IMR-90 (cell line): Measurements from ENCODE around the gene BAZ2B. TPM values are rescaled to one million over a fixed set of nuclear protein-coding genes. Genes with fewer than 3 reads are reported as not detected.

Experiments used
- ATAC-seq: fragments of 200-7000 bp; cut with Tn5 transposase; 2 replicates; pipeline ENCODE4 v1.9.1; 2020; ENCODE audit warnings: low read depth, mild to moderate bottlenecking, moderate library complexity
- BruUV-seq: library from RNA; stranded (reverse); fragments of 400-500 nt; replicated peaks from 2 replicates; lab custom pipeline; 2021; lab: Mats Ljungman, UMichigan
- CTCF ChIA-PET: fragments of 300-600 bp; formaldehyde crosslinking; extraction: SDS; loops from one replicate; lab custom pipeline; 2021; ENCODE audit warnings: antibody characterized with exemption; lab: Yijun Ruan, JAX
- POLR2A ChIA-PET: fragments of 300-600 bp; sonication (Branson Sonifier 250); formaldehyde crosslinking; loops from one replicate; lab custom pipeline; 2022; ENCODE audit warnings: antibody characterized with exemption; ENCODE audit not compliant: unreplicated experiment; lab: Charles Lee
- DNase-seq: peaks from one replicate; pipeline ENCODE4 v3.0.0; 2013
- H2AFZ ChIP-seq: replicated peaks from 2 replicates; pipeline ENCODE3; 2013; ENCODE audit warnings: low read length, mild to moderate bottlenecking; ENCODE audit not compliant: poor library complexity
- H2AK5ac ChIP-seq: 2 replicates; pipeline ENCODE4 v1.6.1; 2013; ENCODE audit warnings: low read depth, low read length, inconsistent platforms
- H2AK9ac ChIP-seq: replicated peaks from 2 replicates; pipeline ENCODE3; 2013; ENCODE audit warnings: mild to moderate bottlenecking, low read depth, low read length, moderate library complexity; ENCODE audit not compliant: poor library complexity
- H2BK120ac ChIP-seq: 2 replicates; pipeline ENCODE4 v1.6.1; 2013; ENCODE audit warnings: low read depth, low read length, inconsistent platforms
- H2BK15ac ChIP-seq: 3 replicates; pipeline ENCODE4 v1.6.1; 2013; ENCODE audit warnings: low read depth, low read length, inconsistent platforms
- H2BK20ac ChIP-seq: 2 replicates; pipeline ENCODE4 v1.6.1; 2013; ENCODE audit warnings: low read depth, mild to moderate bottlenecking, inconsistent platforms, low read length, moderate library complexity
- H2BK5ac ChIP-seq: 2 replicates; pipeline ENCODE4 v1.6.1; 2013; ENCODE audit warnings: mild to moderate bottlenecking, low read depth, low read length, inconsistent platforms; ENCODE audit not compliant: poor library complexity, severe bottlenecking
- H3K14ac ChIP-seq: replicated peaks from 2 replicates; pipeline ENCODE4 v1.6.1; 2013; ENCODE audit warnings: low read depth, low read length, inconsistent platforms
- H3K18ac ChIP-seq: 2 replicates; pipeline ENCODE4 v1.6.1; 2013; ENCODE audit warnings: low read depth, low read length, control low read depth
- H3K23ac ChIP-seq: 2 replicates; pipeline ENCODE4 v1.6.1; 2013; ENCODE audit warnings: low read depth, low read length, inconsistent platforms
- H3K27ac ChIP-seq: 2 replicates; pipeline ENCODE4 v1.5.1; 2013; ENCODE audit warnings: mild to moderate bottlenecking, control low read depth, low read length; ENCODE audit not compliant: insufficient read depth
- H3K27me3 ChIP-seq: 2 replicates; pipeline ENCODE4 v1.6.1; 2013; ENCODE audit warnings: low read length; ENCODE audit not compliant: control insufficient read depth, insufficient read depth
- H3K36me3 ChIP-seq: 2 replicates; pipeline ENCODE4 v1.6.1; 2013; ENCODE audit warnings: low read length, mixed read lengths; ENCODE audit not compliant: control insufficient read depth, insufficient read depth
- H3K4ac ChIP-seq: 2 replicates; pipeline ENCODE4 v1.6.1; 2013; ENCODE audit warnings: low read depth, low read length, inconsistent platforms
- H3K4me1 ChIP-seq: 2 replicates; pipeline ENCODE4 v1.6.1; 2013; ENCODE audit warnings: low read length, mixed read lengths; ENCODE audit not compliant: control insufficient read depth, insufficient read depth
- H3K4me2 ChIP-seq: 2 replicates; pipeline ENCODE4 v1.6.1; 2013; ENCODE audit warnings: low read depth, mild to moderate bottlenecking, control low read depth, low read length, moderate library complexity
- H3K4me3 ChIP-seq: 2 replicates; pipeline ENCODE4 v1.5.1; 2013; ENCODE audit warnings: low read depth, mild to moderate bottlenecking, control low read depth, low read length, moderate library complexity; ENCODE audit not compliant: insufficient read depth
- H3K56ac ChIP-seq: 2 replicates; pipeline ENCODE4 v1.6.1; 2013; ENCODE audit warnings: low read length, inconsistent platforms; ENCODE audit not compliant: insufficient read depth; ENCODE audit errors: extremely low read depth
- H3K79me1 ChIP-seq, 2 experiments: 2 replicates each; pipeline ENCODE4 v1.6.1; 2013; ENCODE audit warnings: low read length in 2 of 2, inconsistent platforms in 1 of 2, low read depth in 1 of 2
- H3K9ac ChIP-seq: 2 replicates; pipeline ENCODE4 v1.6.1; 2013; ENCODE audit warnings: low read depth, low read length, control low read depth
- H3K9me1 ChIP-seq: 2 replicates; pipeline ENCODE4 v1.6.1; 2013; ENCODE audit warnings: low read length, inconsistent platforms; ENCODE audit not compliant: insufficient read depth
- H3K9me3 ChIP-seq: 2 replicates; pipeline ENCODE4 v1.6.1; 2013; ENCODE audit warnings: low read length; ENCODE audit not compliant: control insufficient read depth, insufficient read depth
- H4K20me1 ChIP-seq: 2 replicates; pipeline ENCODE4 v1.6.1; 2013; ENCODE audit warnings: low read length, inconsistent platforms; ENCODE audit not compliant: insufficient read depth
- H4K5ac ChIP-seq: 2 replicates; pipeline ENCODE4 v1.6.1; 2013; ENCODE audit warnings: mild to moderate bottlenecking, low read depth, low read length, control low read depth
- H4K8ac ChIP-seq, 2 experiments: 2 replicates each; pipeline ENCODE4 v1.6.1; 2013; ENCODE audit warnings: low read depth in 2 of 2, low read length in 2 of 2, control low read depth in 1 of 2, inconsistent platforms in 1 of 2
- H4K91ac ChIP-seq: 2 replicates; pipeline ENCODE4 v1.6.1; 2013; ENCODE audit warnings: low read depth, low read length, inconsistent platforms; ENCODE audit not compliant: insufficient read depth
- BHLHE40 ChIP-seq: fragments of 150-350 bp; IDR thresholded peaks from 2 replicates; pipeline ENCODE4 v1.6.1; 2016; ENCODE audit warnings: mild to moderate bottlenecking, low read depth, low read length
- CEBPB ChIP-seq: IDR thresholded peaks from 2 replicates; pipeline ENCODE4 v1.6.1; 2012; ENCODE audit warnings: low read depth, low read length, improper control_type of control experiment
- CHD1 ChIP-seq: IDR thresholded peaks from 2 replicates; pipeline ENCODE4 v1.6.1; 2012; ENCODE audit warnings: low read depth, low read length, improper control_type of control experiment
- CTCF ChIP-seq: conservative IDR thresholded peaks from 2 replicates; pipeline ENCODE4 v1.5.1; 2012; ENCODE audit warnings: mild to moderate bottlenecking, low read depth, low read length, improper control_type of control experiment
- FOS ChIP-seq: fragments of 150-350 bp; IDR thresholded peaks from 2 replicates; pipeline ENCODE4 v1.6.1; 2016; ENCODE audit warnings: low read depth, low read length
- MAFK ChIP-seq: IDR thresholded peaks from 2 replicates; pipeline ENCODE4 v1.6.1; 2012; ENCODE audit warnings: low read depth, low read length, improper control_type of control experiment
- MAZ ChIP-seq: IDR thresholded peaks from 2 replicates; pipeline ENCODE4 v1.6.1; 2012; ENCODE audit warnings: low read depth, mild to moderate bottlenecking, low read length, improper control_type of control experiment, moderate library complexity, borderline replicate concordance
- MXI1 ChIP-seq: IDR thresholded peaks from 2 replicates; pipeline ENCODE4 v1.6.1; 2012; ENCODE audit warnings: low read depth, mild to moderate bottlenecking, low read length, moderate library complexity, borderline replicate concordance
- NFE2L2 ChIP-seq: fragments of 150-350 bp; IDR thresholded peaks from 2 replicates; pipeline ENCODE4 v1.6.1; 2016; ENCODE audit warnings: low read depth, mild to moderate bottlenecking, low read length
- POLR2A ChIP-seq: IDR thresholded peaks from 2 replicates; pipeline ENCODE4 v1.6.1; 2012; ENCODE audit warnings: mild to moderate bottlenecking, low read depth, low read length
- RAD21 ChIP-seq: IDR thresholded peaks from 2 replicates; pipeline ENCODE4 v1.6.1; 2012; ENCODE audit warnings: low read length, improper control_type of control experiment
- RCOR1 ChIP-seq: IDR thresholded peaks from 2 replicates; pipeline ENCODE4 v1.6.1; 2012; ENCODE audit warnings: mild to moderate bottlenecking, low read length, improper control_type of control experiment; ENCODE audit not compliant: insufficient replicate concordance
- RFX5 ChIP-seq: IDR thresholded peaks from 2 replicates; pipeline ENCODE4 v1.8.0; 2012; ENCODE audit warnings: low read depth, mild to moderate bottlenecking, low read length, moderate library complexity
- SMC3 ChIP-seq: fragments of 150-350 bp; IDR thresholded peaks from 2 replicates; pipeline ENCODE4 v1.6.1; 2016; ENCODE audit warnings: low read depth, mild to moderate bottlenecking, antibody characterized with exemption, low read length, moderate library complexity
- USF2 ChIP-seq: fragments of 150-350 bp; IDR thresholded peaks from 2 replicates; pipeline ENCODE4 v1.6.1; 2017; ENCODE audit warnings: mild to moderate bottlenecking, antibody characterized with exemption, low read length, low read depth
- WGBS, 2 experiments: methylation state at CpG; one replicate each; pipeline versions ENCODE4 v1.1.5 to v1.1.7; 2013; ENCODE audit warnings: missing lambda C conversion rate in 2 of 2; ENCODE audit not compliant: insufficient read length in 1 of 2; ENCODE audit errors: extremely low coverage in 2 of 2; 5-methylcytosine and 5-hydroxymethylcytosine counted together
- dilution Hi-C: fragments of 300-500 bp; cut with HindIII; formaldehyde crosslinking; loops from one replicate; pipeline ENCODE4 v1.14.3; 2018; ENCODE audit warnings: low sequenced_read_pairs; ENCODE audit not compliant: unreplicated experiment
- in situ Hi-C: fragments of 300-500 bp; cut with MboI; formaldehyde crosslinking; loops from 3 replicates; pipeline ENCODE4 v1.14.3; 2019; ENCODE audit warnings: low sequenced_read_pairs, inconsistent platforms, mixed read lengths
- intact Hi-C: fragments of 100-400 bp; cut with micrococcal nuclease; formaldehyde crosslinking; loops from 2 replicates; pipeline ENCODE4 v1.10.0; 2022
- polyA plus RNA-seq, 3 experiments: library from polyadenylated mRNA; depleted of rRNA; stranded (reverse); fragments of >200 nt; gene quantifications; 2 replicates each; pipeline ENCODE4 v1.2.3, GENCODE V29; 2012; ENCODE audit warnings: low replicate concordance in 1 of 3
- total RNA-seq: library from RNA; depleted of rRNA; stranded (reverse); fragments of >200 nt; gene quantifications from 2 replicates; pipeline ENCODE4 v1.2.3, GENCODE V29; 2012
- TF ChIP-seq, protein P1 (sequence below): fragments of 150-350 bp; IDR thresholded peaks from 2 replicates; pipeline ENCODE4 v1.6.1; 2016; ENCODE audit warnings: low read depth, mild to moderate bottlenecking, low read length, moderate library complexity, borderline replicate concordance

Gene BAZ2B
- total and polyA plus RNA-seq, 2 of the 4 experiments (the other 2 are of a cell fraction) = 8.9 to 42.1 TPM

DNA sequence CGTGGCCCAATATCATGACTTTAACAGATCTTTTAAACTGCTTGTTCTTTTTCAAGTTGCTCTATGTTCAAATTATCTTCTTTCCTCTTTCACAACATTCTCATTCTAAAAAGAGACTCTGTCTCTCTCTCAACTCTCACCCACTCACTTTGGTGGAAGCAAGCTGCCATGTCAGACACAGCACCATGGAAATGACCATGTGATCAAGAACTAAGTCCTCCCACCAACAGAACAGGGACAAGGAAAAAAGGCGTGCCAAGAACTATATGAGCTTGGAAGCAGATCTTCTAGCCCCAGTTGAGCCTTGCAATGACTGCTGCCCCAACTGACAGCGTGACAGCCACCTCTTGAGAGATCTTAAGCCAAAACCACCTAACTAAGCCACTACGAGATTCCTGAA is 23.9 kb downstream of the BAZ2B start:
- Histone ChIP-seq H3K4ac (no peak overlapping the region), H3K27ac (no peak overlapping the region), H3K4me2 (no peak overlapping the region), H2BK120ac (no peak overlapping the region), H3K4me1 (no peaks in the 10 kb centered on the region), H4K20me1 (peaks cover 3% of the 10 kb centered on the region; the same call in 1 of the 2 replicates), H2AK9ac (no peak overlapping the region), H2BK20ac (no peak overlapping the region), H3K9ac (no peak overlapping the region), H2AFZ (no peak overlapping the region), H2BK5ac (no peak overlapping the region), H3K27me3 (no peaks in the 10 kb centered on the region), H3K18ac (no peak overlapping the region), H4K91ac (no peak overlapping the region), H4K8ac (no peak overlapping the region), H2BK15ac (no peak overlapping the region), H3K9me1 (no peaks in the 10 kb centered on the region), H2AK5ac (no peak overlapping the region), H3K56ac (no peak overlapping the region), H3K36me3 (no peaks in the 10 kb centered on the region), H4K5ac (no peak overlapping the region), H3K14ac (no peak overlapping the region), H3K4me3 (no peak overlapping the region), H3K9me3 (no peaks in the 10 kb centered on the region), H3K79me1 (peaks cover 17 to 28% of the 10 kb centered on the region in 2 experiments), H3K23ac (no peak overlapping the region)
- no TSS peak for BruUV-seq
- TF ChIP-seq, protein P1, sequence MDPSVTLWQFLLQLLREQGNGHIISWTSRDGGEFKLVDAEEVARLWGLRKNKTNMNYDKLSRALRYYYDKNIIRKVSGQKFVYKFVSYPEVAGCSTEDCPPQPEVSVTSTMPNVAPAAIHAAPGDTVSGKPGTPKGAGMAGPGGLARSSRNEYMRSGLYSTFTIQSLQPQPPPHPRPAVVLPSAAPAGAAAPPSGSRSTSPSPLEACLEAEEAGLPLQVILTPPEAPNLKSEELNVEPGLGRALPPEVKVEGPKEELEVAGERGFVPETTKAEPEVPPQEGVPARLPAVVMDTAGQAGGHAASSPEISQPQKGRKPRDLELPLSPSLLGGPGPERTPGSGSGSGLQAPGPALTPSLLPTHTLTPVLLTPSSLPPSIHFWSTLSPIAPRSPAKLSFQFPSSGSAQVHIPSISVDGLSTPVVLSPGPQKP = no peak
- TF ChIP-seq RFX5 = no peak
- no peak for TF ChIP-seq RAD21
- no peak for TF ChIP-seq NFE2L2
- no peak for TF ChIP-seq BHLHE40
- no peak for TF ChIP-seq RCOR1
- TF ChIP-seq MXI1 = no peak
- TF ChIP-seq CHD1 = no peak
- TF ChIP-seq MAFK = no peak
- no peak for TF ChIP-seq USF2
- TF ChIP-seq CEBPB = no peak
- TF ChIP-seq FOS = no peak
- no peak for TF ChIP-seq CTCF
- TF ChIP-seq SMC3 = no peak
- no peak for TF ChIP-seq POLR2A
- no peak for TF ChIP-seq MAZ
- DNase-seq (no peak), ATAC-seq (no peak)
- dilution Hi-C loops (no loop called here), intact Hi-C loops (no loop called here), in situ Hi-C loops (no loop called here)
- WGBS, 2 experiments = no CpG with 5 or more reads among the region's 4 CpGs
- ChIA-PET CTCF (no interaction called here), POLR2A (no interaction called here)
